GM12878 (cell line): ENCODE results near the gene SVIL. TPM values are rescaled to one million over a fixed set of nuclear protein-coding genes. Genes with fewer than 3 reads are reported as not detected.

Source experiments
- ATAC-seq: fragments of 200-7000 bp; cut with Tn5 transposase; 3 replicates; pipeline ENCODE4 v1.9.1; 2020; ENCODE audit warnings: mild to moderate bottlenecking, moderate library complexity
- BruUV-seq: library from RNA; stranded (reverse); fragments of 400-500 nt; replicated peaks from 2 replicates; lab custom pipeline; 2021; lab: Mats Ljungman, UMichigan
- CTCF ChIA-PET: fragments of 300-600 bp; sonication (Branson Sonifier 250); formaldehyde crosslinking; extraction: SDS; loops from one replicate; lab custom pipeline; 2021; ENCODE audit warnings: inconsistent platforms; lab: Yijun Ruan, JAX
- POLR2A ChIA-PET: fragments of 350-600 bp; formaldehyde crosslinking; extraction: SDS; loops from one replicate; lab custom pipeline; 2021; ENCODE audit warnings: inconsistent platforms; lab: Charles Lee
- RAD21 ChIA-PET: fragments of 300-600 bp; sonication (Branson Sonifier 250); formaldehyde crosslinking; loops from one replicate; lab custom pipeline; 2023; ENCODE audit warnings: antibody characterized with exemption; ENCODE audit not compliant: unreplicated experiment; lab: Charles Lee
- SMC1A ChIA-PET: fragments of 300-600 bp; sonication (Branson Sonifier 250); formaldehyde crosslinking; loops from one replicate; lab custom pipeline; 2023; ENCODE audit not compliant: unreplicated experiment, uncharacterized antibody; lab: Charles Lee
- DNase-seq: peaks from one replicate; pipeline ENCODE4 v3.0.0-alpha.2; 2011; ENCODE audit warnings: low read depth, low spot score
- FAIRE-seq: peaks from 3 replicates; lab custom pipeline; 2011; peaks lifted over from hg19 to GRCh38; lab: Jason Lieb, UNC
- H2AFZ ChIP-seq: 2 replicates; pipeline ENCODE4 v1.6.0; 2011; ENCODE audit warnings: low read depth, low read length, control low read depth; ENCODE audit not compliant: control insufficient read depth
- H3K27ac ChIP-seq: 2 replicates; pipeline ENCODE4 v1.5.1; 2011; ENCODE audit warnings: control low read depth; ENCODE audit not compliant: control insufficient read depth, insufficient read depth
- H3K27me3 ChIP-seq, 2 experiments: replicated peaks in 1 of 2; 2 replicates each; pipeline versions ENCODE4 v1.6.0 to v1.6.1; 2011; ENCODE audit warnings: low read length in 1 of 2; ENCODE audit not compliant: control insufficient read depth in 2 of 2, insufficient read depth in 2 of 2
- H3K36me3 ChIP-seq, 2 experiments: 2 replicates each; pipeline ENCODE4 v1.5.1; 2011; ENCODE audit warnings: low read length in 1 of 2; ENCODE audit not compliant: control insufficient read depth in 2 of 2, insufficient read depth in 2 of 2
- H3K4me1 ChIP-seq: 2 replicates; pipeline ENCODE4 v1.6.1; 2011; ENCODE audit warnings: mild to moderate bottlenecking, low read length, moderate library complexity, mixed read lengths; ENCODE audit not compliant: control insufficient read depth, insufficient read depth
- H3K4me2 ChIP-seq: 2 replicates; pipeline ENCODE4 v1.6.0; 2011; ENCODE audit warnings: control low read depth; ENCODE audit not compliant: control insufficient read depth, insufficient read depth
- H3K4me3 ChIP-seq: fragments of 200-600 bp; sonication (generic); 2 replicates; pipeline ENCODE4 v1.5.1; 2016
- H3K79me2 ChIP-seq: 2 replicates; pipeline ENCODE4 v1.6.0; 2011; ENCODE audit warnings: low read length; ENCODE audit not compliant: control insufficient read depth, insufficient read depth
- H3K9ac ChIP-seq: 2 replicates; pipeline ENCODE4 v1.8.0; 2011; ENCODE audit warnings: low read length, control low read depth, mixed read lengths; ENCODE audit not compliant: control insufficient read depth, insufficient read depth
- H3K9me3 ChIP-seq: replicated peaks from 3 replicates; pipeline ENCODE4 v1.5.1; 2011; ENCODE audit warnings: mild to moderate bottlenecking, low read length; ENCODE audit not compliant: control insufficient read depth, insufficient read depth
- H4K20me1 ChIP-seq: 2 replicates; pipeline ENCODE4 v1.6.0; 2011; ENCODE audit not compliant: control insufficient read depth, insufficient read depth
- ATF7 ChIP-seq: fragments of 450-650 bp; IDR thresholded peaks from 2 replicates; pipeline ENCODE4 v1.6.1; 2016; ENCODE audit warnings: low read depth, mild to moderate bottlenecking
- BRCA1 ChIP-seq: IDR thresholded peaks from 2 replicates; pipeline ENCODE4 v1.6.1; 2011; ENCODE audit warnings: low read depth, low read length, improper control_type of control experiment
- CBX3 ChIP-seq: fragments of 200-600 bp; sonication (generic); IDR thresholded peaks from 2 replicates; pipeline ENCODE4 v1.6.1; 2016; ENCODE audit warnings: low read depth, borderline replicate concordance
- CHD1 ChIP-seq: IDR thresholded peaks from 2 replicates; pipeline ENCODE4 v1.6.1; 2012; ENCODE audit warnings: low read depth, low read length, improper control_type of control experiment
- CREB1 ChIP-seq: IDR thresholded peaks from 2 replicates; pipeline ENCODE4 v1.6.1; 2012; ENCODE audit warnings: low read depth, mild to moderate bottlenecking, inconsistent platforms
- DPF2 ChIP-seq: fragments of 450-650 bp; IDR thresholded peaks from 2 replicates; pipeline ENCODE4 v1.6.1; 2017; ENCODE audit warnings: mild to moderate bottlenecking
- EED ChIP-seq: sonication (generic); IDR thresholded peaks from 2 replicates; pipeline ENCODE4 v1.6.1; 2016; ENCODE audit warnings: antibody characterized with exemption, low read depth
- EGR1 ChIP-seq, 2 experiments: IDR thresholded peaks; 1 replicate in 1 of 2; 2 replicates in 1 of 2; pipeline ENCODE4 v1.6.1; 2011 to 2012; ENCODE audit warnings: low read depth in 2 of 2, low read length in 2 of 2, borderline replicate concordance in 1 of 2, mild to moderate bottlenecking in 1 of 2, moderate library complexity in 1 of 2
- ELK1 ChIP-seq: IDR thresholded peaks from 2 replicates; pipeline ENCODE4 v1.6.1; 2012; ENCODE audit warnings: low read depth, low read length, improper control_type of control experiment
- HSF1 ChIP-seq: fragments of 150-350 bp; IDR thresholded peaks from 2 replicates; pipeline ENCODE4 v1.6.1; 2014; ENCODE audit warnings: mild to moderate bottlenecking, low read depth, low read length
- JUNB ChIP-seq: IDR thresholded peaks from 2 replicates; pipeline ENCODE4 v1.6.1; 2016; ENCODE audit warnings: antibody characterized with exemption, mild to moderate bottlenecking
- MEF2A ChIP-seq: IDR thresholded peaks from 2 replicates; pipeline ENCODE4 v1.6.1; 2011; ENCODE audit warnings: low read depth, mild to moderate bottlenecking, low read length, moderate library complexity; ENCODE audit not compliant: insufficient read depth
- POLR2AphosphoS2 ChIP-seq: IDR thresholded peaks from 2 replicates; pipeline ENCODE4 v1.6.1; 2011; ENCODE audit warnings: low read depth, mild to moderate bottlenecking, low read length, improper control_type of control experiment, moderate library complexity
- RELB ChIP-seq: fragments of 450-650 bp; IDR thresholded peaks from 2 replicates; pipeline ENCODE4 v1.6.1; 2017; ENCODE audit warnings: low read depth, mild to moderate bottlenecking, moderate library complexity
- USF1 ChIP-seq: IDR thresholded peaks from 2 replicates; pipeline ENCODE4 v1.6.1; 2011; ENCODE audit warnings: borderline replicate concordance, low read depth, mild to moderate bottlenecking, moderate library complexity, mixed read lengths, low read length; ENCODE audit not compliant: insufficient read depth; ENCODE audit errors: extremely low read length
- WGBS: methylation state at CpG from one replicate; pipeline ENCODE4 v1.1.6; 2016; ENCODE audit warnings: low lambda C conversion rate; ENCODE audit not compliant: insufficient replicate concordance, insufficient coverage; ENCODE audit errors: missing lambda C conversion rate; 5-methylcytosine and 5-hydroxymethylcytosine counted together
- in situ Hi-C: fragments of 300-500 bp; cut with MboI; formaldehyde crosslinking; loops from 9 replicates; pipeline ENCODE4 v1.14.3; 2018; ENCODE audit warnings: mixed read lengths
- intact Hi-C: fragments of 100-400 bp; cut with micrococcal nuclease; formaldehyde crosslinking; loops from one replicate; pipeline ENCODE4 v1.14.2; 2022; ENCODE audit not compliant: unreplicated experiment
- polyA plus RNA-seq, 11 experiments: library from polyadenylated mRNA; depleted of rRNA in 4 of 11; unstranded in 6 of 11; stranded (reverse) in 5 of 11; fragments of >200 nt; fragmentation: Nextera tagmentation in 4 of 11; fragmentation: Illumina TruSeq in 1 of 11; extraction: Ambion mirVana in 4 of 11; extraction: Trizol in 1 of 11; gene quantifications; 1 replicate in 1 of 11; 2 replicates in 10 of 11; pipeline versions ENCODE4 v1.2.1 to v1.2.3, GENCODE V29; 2011 to 2016; ENCODE audit warnings: inconsistent platforms in 2 of 11, missing spikeins in 2 of 11, low read depth in 1 of 11
- total RNA-seq, 4 experiments: library from RNA; depleted of rRNA in 3 of 4; stranded (reverse); fragments of >200 nt in 3 of 4; fragmentation: Illumina TruSeq in 1 of 4; extraction: Trizol in 1 of 4; gene quantifications; 2 replicates each; pipeline versions ENCODE4 v1.2.1 to v1.2.3, GENCODE V29; 2013 to 2021

SVIL gene
- total and polyA plus RNA-seq, 10 of the 15 experiments (the other 5 are each of a cell fraction or from before 2014, with no cell fraction given) = 0.22 to 1.9 (median 0.87) TPM

- H3K27me3 ChIP-seq = no peaks in the 10 kb centered on the region
- RAD21 ChIA-PET = no interaction called here
- DNase-seq = no peak
- no peak for ATAC-seq
- intact Hi-C loops = loop anchor here (5.0 kb wide), 3 partner anchors 61 to 289 kb away; no protein-coding TSS in a partner anchor
- no TSS peak for BruUV-seq
- CTCF ChIA-PET = interaction anchor here (0.9 to 3.0 kb wide), 14 partner anchors 9 to 199 kb away, joined by 3 to 12 read pairs (median 4); no protein-coding TSS in a partner anchor
- H4K20me1 ChIP-seq = no peaks in the 10 kb centered on the region
- TF ChIP-seq POLR2AphosphoS2 (no peak), CBX3 (no peak), HSF1 (no peak), CREB1 (no peak), JUNB (no peak), RELB (no peak), USF1 (no peak), EGR1 (IDR thresholded peaks at IDR 0.05; ENCODE audit: borderline replicate concordance in 1 of 2, low read depth in 2 of 2, low read length in 2 of 2) (no peak), EED (no peak), BRCA1 (no peak), ELK1 (no peak), DPF2 (no peak), ATF7 (no peak), MEF2A (no peak), CHD1 (no peak)
- TF ChIP-seq, all 136 proteins: peak for 0
- no peaks in the 10 kb centered on the region for H3K36me3 ChIP-seq
- H3K4me1 ChIP-seq = no peaks in the 10 kb centered on the region
- FAIRE-seq = no peak
- WGBS = 92% methylated on average over 7 of the region's 7 CpGs
- no peak overlapping the region for H2AFZ ChIP-seq
- in situ Hi-C loops = loop anchor here (10.0 kb wide), 1 partner anchor 783 kb away; no protein-coding TSS in a partner anchor
- H3K9me3 ChIP-seq = no peaks in the 10 kb centered on the region
- H3K4me3 ChIP-seq = no peak overlapping the region
- POLR2A ChIA-PET = no interaction called here
- no peak overlapping the region for H3K27ac ChIP-seq
- H3K4me2 ChIP-seq = no peak overlapping the region
- no peaks in the 10 kb centered on the region for H3K79me2 ChIP-seq
- SMC1A ChIA-PET = interaction anchor here (0.7 to 1.5 kb wide), 2 partner anchors 59 to 70 kb away, joined by 3 read pairs; no protein-coding TSS in a partner anchor
- no peak overlapping the region for H3K9ac ChIP-seq
These were observed 186.6 kb downstream of the SVIL start for GRCh38 chr10:29448125-29448524.
